Body of pancreas (tissue), 4 donors: ENCODE measurements around the gene FHAD1. TPM values are rescaled to one million over a fixed set of nuclear protein-coding genes. Genes with fewer than 3 reads are reported as not detected.

Source experiments
- ATAC-seq: fragments of 150-250 bp; one replicate; pipeline ENCODE4 v1.9.1; 2016
- DNase-seq, 4 donors: peaks; one replicate each; pipeline ENCODE4 v3.0.0-alpha.2; 2019
- H3K27ac ChIP-seq, 4 donors: fragments of 200-600 bp; sonication (generic); 1 replicate in 3 of 4; 2 replicates in 1 of 4; pipeline versions ENCODE4 v1.5.1 to v1.6.1; 2016 to 2019; ENCODE audit warnings: mild to moderate bottlenecking in 1 of 4, mixed read lengths in 1 of 4, moderate library complexity in 1 of 4
- H3K27me3 ChIP-seq, 2 donors: fragments of 200-600 bp; sonication (generic); one replicate each; pipeline ENCODE4 v1.6.0; 2016; ENCODE audit warnings: mild to moderate bottlenecking in 1 of 2
- H3K36me3 ChIP-seq, 2 donors: fragments of 200-600 bp; sonication (generic); replicated peaks in 1 of 2; 2 replicates each; pipeline ENCODE4 v1.5.1; 2016; ENCODE audit warnings: low read depth in 2 of 2; ENCODE audit not compliant: insufficient read depth in 1 of 2
- H3K4me1 ChIP-seq: fragments of 200-600 bp; sonication (generic); one replicate; pipeline ENCODE4 v1.6.0; 2016
- H3K4me3 ChIP-seq, 2 donors: fragments of 200-600 bp; sonication (generic); 1 replicate in 1 of 2; 2 replicates in 1 of 2; pipeline ENCODE4 v1.5.1; 2016 to 2019
- H3K9me3 ChIP-seq, 3 donors: fragments of 200-600 bp; sonication (generic); 1 replicate in 2 of 3; 2 replicates in 1 of 3; pipeline ENCODE4 v1.5.1; 2016
- CTCF ChIP-seq, 7 experiments: fragments of 450-650 bp in 4 of 7; fragments of 200-600 bp in 3 of 7; sonication (generic) in 3 of 7; IDR thresholded peaks; one replicate each; pipeline ENCODE4 v1.5.1; 2016 to 2019; ENCODE audit warnings: antibody characterized with exemption in 7 of 7
- POLR2A ChIP-seq, 3 donors: fragments of 450-650 bp; IDR thresholded peaks; one replicate each; pipeline ENCODE4 v1.6.1; 2016; ENCODE audit warnings: antibody characterized with exemption in 3 of 3, mild to moderate bottlenecking in 2 of 3
- WGBS, 2 donors: methylation state at CpG; one replicate each; pipeline ENCODE4 v1.1.5; 2017; 5-methylcytosine and 5-hydroxymethylcytosine counted together
- intact Hi-C: fragments of 100-400 bp; cut with DNase I; formaldehyde crosslinking; loops from one replicate; pipeline ENCODE4 v1.15.1; 2023
- total RNA-seq, 2 donors: library from RNA; depleted of rRNA; stranded (reverse); fragments of >200 nt; gene quantifications; one replicate each; pipeline ENCODE4 v1.1.0, GENCODE V29; 2016

The FHAD1 gene
- total RNA-seq, 2 donors from 2014 or later = 2.9 to 4.9 TPM

- no peak for ATAC-seq
- no peak overlapping the region for H3K27ac ChIP-seq
- no peaks in the 10 kb centered on the region for H3K9me3 ChIP-seq
- 76 to 80% methylated on average over 2 of the region's 2 CpGs for WGBS, 2 donors
- no peaks in the 10 kb centered on the region for H3K27me3 ChIP-seq
- TF ChIP-seq CTCF (IDR thresholded peaks at IDR 0.05) (no peak), POLR2A (IDR thresholded peaks at IDR 0.05) (no peak)
- H3K4me1 ChIP-seq = peaks cover 22% of the 10 kb centered on the region
- intact Hi-C loops = loop anchor here (10.0 kb wide), 1 partner anchor 183 kb away; no protein-coding TSS in a partner anchor
- H3K36me3 ChIP-seq = no peaks in the 10 kb centered on the region
- DNase-seq = no peak
- no peak overlapping the region for H3K4me3 ChIP-seq
Measured at GRCh38 chr1:15331734-15332133, 84.7 kb downstream of the FHAD1 start.

GRCh38 chr1:15332525-15332924 lies 85.5 kb downstream of the FHAD1 start:
- TF ChIP-seq POLR2A (IDR thresholded peaks at IDR 0.05) (no peak), CTCF (IDR thresholded peaks at IDR 0.05) (no peak)
- Histone ChIP-seq H3K27ac (no peak overlapping the region), H3K36me3 (no peaks in the 10 kb centered on the region), H3K27me3 (no peaks in the 10 kb centered on the region), H3K9me3 (no peaks in the 10 kb centered on the region), H3K4me3 (no peak overlapping the region), H3K4me1 (peaks cover 22% of the 10 kb centered on the region)
- intact Hi-C loops = loop anchor here (10.0 kb wide), 1 partner anchor 182 kb away; no protein-coding TSS in a partner anchor
- no peak for ATAC-seq
- 68 to 69% methylated on average over 4 of the region's 4 CpGs for WGBS, 2 donors
- no peak for DNase-seq

GRCh38 chr1:15332952-15333715 lies 86.1 kb downstream of the FHAD1 start:
- no peak overlapping the region for H3K27ac ChIP-seq
- 78 to 82% methylated on average over 11 of the region's 11 CpGs for WGBS, 2 donors
- peaks cover 20% of the 10 kb centered on the region for H3K4me1 ChIP-seq
- H3K36me3 ChIP-seq = no peaks in the 10 kb centered on the region
- H3K9me3 ChIP-seq = no peaks in the 10 kb centered on the region
- no peak for DNase-seq
- H3K4me3 ChIP-seq = no peak overlapping the region
- H3K27me3 ChIP-seq = no peaks in the 10 kb centered on the region
- no peak for ATAC-seq
- no peak for TF ChIP-seq CTCF (IDR thresholded peaks at IDR 0.05)
- no peak for TF ChIP-seq POLR2A (IDR thresholded peaks at IDR 0.05)
- intact Hi-C loops = loop anchor here (10.0 kb wide), 1 partner anchor 182 kb away; no protein-coding TSS in a partner anchor

- ATAC-seq (no peak), DNase-seq (no peak)
- intact Hi-C loops = loop anchor here (10.0 kb wide), 1 partner anchor 180 kb away; no protein-coding TSS in a partner anchor
- WGBS, 2 donors = 88 to 89% methylated on average over 10 of the region's 10 CpGs
- Histone ChIP-seq H3K4me3 (no peak overlapping the region), H3K27me3 (no peaks in the 10 kb centered on the region), H3K27ac (no peak overlapping the region), H3K9me3 (no peaks in the 10 kb centered on the region), H3K4me1 (peaks cover 12% of the 10 kb centered on the region), H3K36me3 (no peaks in the 10 kb centered on the region)
- TF ChIP-seq POLR2A (IDR thresholded peaks at IDR 0.05) (no peak), CTCF (IDR thresholded peaks at IDR 0.05) (no peak)
Measured at GRCh38 chr1:15334995-15335394, 88.0 kb downstream of the FHAD1 start.
